ENCODE data around the gene JPH2.

Gene JPH2

DNA sequence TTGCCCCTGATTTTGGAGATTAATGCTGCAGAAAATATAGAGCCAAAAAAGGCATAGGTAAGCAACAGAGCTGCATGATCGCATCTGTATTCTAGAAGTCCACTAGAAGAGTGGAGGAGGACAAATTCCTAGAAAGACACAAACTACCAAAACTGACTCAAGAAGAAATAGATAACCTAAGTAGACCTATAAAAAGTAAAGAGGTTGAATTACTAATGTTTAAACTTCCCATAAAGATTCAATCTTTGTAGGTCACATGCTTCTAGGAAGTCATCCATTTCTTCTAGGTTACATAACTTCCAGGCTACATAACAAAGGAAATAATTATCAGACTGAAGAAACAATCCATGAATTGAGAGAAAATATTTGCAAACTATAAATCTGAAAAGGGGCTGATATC lies 84.4 kb downstream of the JPH2 start:
- TF ChIP-seq POLR2A (IDR thresholded peaks at IDR 0.05; ENCODE audit: low read depth, low read length), result no peak
- DNase-seq (ENCODE audit: insufficient read length) (no peak), FAIRE-seq (no peak)

DNA sequence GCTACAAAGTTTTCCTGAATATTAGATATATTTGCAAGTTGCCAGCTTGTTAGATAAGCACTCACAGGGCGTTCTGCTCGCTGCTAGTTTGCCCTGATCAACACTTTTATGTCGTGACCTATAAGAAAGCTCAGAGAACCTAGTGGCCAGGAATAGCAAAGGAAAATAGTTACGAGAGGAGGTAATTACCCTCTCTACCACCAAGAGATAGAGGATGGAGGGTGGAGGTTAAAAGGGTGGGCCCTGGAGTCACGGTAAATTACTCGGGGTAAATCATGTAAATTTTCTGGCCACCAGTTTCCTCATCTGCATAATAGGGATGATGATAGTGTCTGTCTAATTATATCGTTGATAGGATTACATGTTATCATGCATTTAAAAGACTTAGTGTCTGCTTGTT lies 87.2 kb downstream of the JPH2 start:
- DNase-seq (ENCODE audit: insufficient read length), result no peak
- FAIRE-seq, result no peak
- TF ChIP-seq TAF1 (IDR thresholded peaks at IDR 0.05; ENCODE audit: borderline replicate concordance, low read depth, low read length) (no peak), POLR2A (IDR thresholded peaks at IDR 0.05; ENCODE audit: low read depth, low read length) (no peak), POLR2AphosphoS5 (IDR thresholded peaks at IDR 0.05; ENCODE audit: low read depth, low read length) (no peak)

DNA sequence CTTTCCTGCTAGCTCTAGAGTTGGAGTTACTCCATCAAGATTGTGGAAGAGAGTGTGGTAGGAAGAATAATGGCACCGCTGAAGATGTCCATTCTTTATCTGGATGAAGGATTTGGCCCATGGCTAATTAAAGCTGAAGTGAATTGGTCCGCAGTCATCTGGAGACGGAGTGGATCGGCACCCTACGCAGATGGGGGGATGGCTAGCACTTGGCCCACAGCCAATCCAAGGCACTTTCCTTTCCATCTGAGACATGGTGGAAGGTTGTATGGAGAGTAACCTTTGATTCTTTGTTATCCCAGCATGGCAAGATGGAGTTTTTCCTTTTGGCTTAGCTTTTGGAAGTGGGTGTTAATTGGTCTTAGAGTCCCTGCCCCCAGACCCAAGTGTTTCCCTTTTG lies 88.3 kb downstream of the JPH2 start:
- DNase-seq (ENCODE audit: insufficient read length) (no peak), FAIRE-seq (no peak)
- TF ChIP-seq POLR2AphosphoS5 (IDR thresholded peaks at IDR 0.05; ENCODE audit: low read depth, low read length) (no peak), POLR2A (IDR thresholded peaks at IDR 0.05; ENCODE audit: low read depth, low read length) (no peak), TAF1 (IDR thresholded peaks at IDR 0.05; ENCODE audit: borderline replicate concordance, low read depth, low read length) (no peak)

DNA sequence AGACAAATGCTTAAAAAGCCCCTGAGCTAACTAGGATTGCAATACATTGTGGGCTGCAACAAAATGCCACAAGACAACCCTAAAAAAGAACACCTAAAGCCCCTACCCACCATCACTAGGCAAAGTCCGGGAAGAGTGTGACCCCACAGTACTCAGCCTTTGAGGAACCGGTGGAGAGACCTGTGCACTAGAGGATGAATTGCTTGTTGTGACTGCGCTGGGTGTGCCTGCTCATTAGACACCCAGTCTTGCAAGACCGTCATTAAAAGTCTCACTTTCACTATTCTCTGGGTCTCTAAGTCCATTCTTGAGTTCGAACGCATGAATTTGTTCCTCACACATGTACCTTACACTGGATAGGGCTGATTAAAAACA lies 88.7 kb downstream of the JPH2 start:
- no peak for FAIRE-seq
- DNase-seq (ENCODE audit: insufficient read length), result no peak
- no peak for TF ChIP-seq POLR2AphosphoS5 (IDR thresholded peaks at IDR 0.05; ENCODE audit: low read depth, low read length)
- no peak for TF ChIP-seq TAF1 (IDR thresholded peaks at IDR 0.05; ENCODE audit: borderline replicate concordance, low read depth, low read length)
- TF ChIP-seq POLR2A (IDR thresholded peaks at IDR 0.05; ENCODE audit: low read depth, low read length), result no peak

DNA sequence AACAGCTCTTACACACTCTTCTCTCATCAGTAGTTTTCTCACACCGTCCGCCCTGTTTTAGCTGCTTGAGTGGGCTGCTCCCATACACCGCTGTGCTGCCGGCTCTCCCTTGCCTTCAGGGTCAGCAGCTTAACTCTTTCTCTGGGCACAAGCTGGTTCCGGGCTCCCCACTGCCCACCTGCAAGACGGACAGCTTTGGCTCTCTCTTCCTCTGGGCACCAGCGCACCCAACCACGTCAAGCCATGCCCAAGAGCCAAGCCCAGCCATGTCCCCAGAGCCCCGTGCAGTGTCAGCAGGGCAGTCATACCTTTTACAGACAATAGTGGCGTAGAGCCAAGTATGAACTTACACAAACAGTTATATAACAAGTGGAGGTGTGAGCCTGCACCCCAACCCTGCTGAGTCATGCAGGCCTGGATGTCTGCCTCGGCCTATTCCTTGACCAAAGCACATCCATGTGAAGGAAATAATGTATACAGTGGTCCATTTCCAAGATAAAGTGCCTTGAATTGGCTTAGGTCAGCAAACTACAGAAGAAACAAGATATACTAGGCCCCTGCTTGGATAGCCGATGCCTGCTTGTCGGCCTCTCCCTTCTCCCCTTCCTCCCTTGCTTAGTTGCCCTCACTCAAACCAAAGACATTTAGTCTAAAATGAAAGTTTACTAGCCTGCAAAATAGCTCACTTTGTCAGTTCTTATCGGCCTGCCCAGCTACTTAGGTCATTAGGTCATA lies 89.3 kb downstream of the JPH2 start:
- DNase-seq (ENCODE audit: insufficient read length) (no peak), FAIRE-seq (no peak)
- TF ChIP-seq POLR2AphosphoS5 (IDR thresholded peaks at IDR 0.05; ENCODE audit: low read depth, low read length) (no peak), TAF1 (IDR thresholded peaks at IDR 0.05; ENCODE audit: borderline replicate concordance, low read depth, low read length) (no peak), POLR2A (IDR thresholded peaks at IDR 0.05; ENCODE audit: low read depth, low read length) (no peak)

DNA sequence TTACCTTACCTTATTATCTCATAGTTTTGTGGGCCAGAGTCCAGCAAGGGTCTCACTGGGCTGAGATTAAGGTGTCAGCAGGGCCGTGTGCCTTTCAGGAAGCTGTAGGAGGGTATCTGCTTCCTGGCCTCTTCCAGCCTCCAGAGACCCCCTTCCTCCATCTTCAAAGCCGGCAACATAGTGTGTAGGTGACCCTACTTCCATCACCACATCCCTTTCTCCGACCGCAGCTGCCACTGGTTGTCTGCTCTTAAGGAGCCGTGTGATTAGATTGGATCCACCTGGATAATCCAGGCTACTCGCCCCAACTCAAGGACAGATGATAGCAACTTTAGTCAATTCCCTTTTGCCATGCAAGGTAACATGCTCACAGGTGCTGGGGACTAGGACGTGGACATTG lies 91.2 kb downstream of the JPH2 start:
- no peak for TF ChIP-seq POLR2AphosphoS5 (IDR thresholded peaks at IDR 0.05; ENCODE audit: low read depth, low read length)
- TF ChIP-seq TAF1 (IDR thresholded peaks at IDR 0.05; ENCODE audit: borderline replicate concordance, low read depth, low read length), result no peak
- TF ChIP-seq POLR2A (IDR thresholded peaks at IDR 0.05; ENCODE audit: low read depth, low read length), result no peak
- FAIRE-seq, result no peak
- no peak for DNase-seq (ENCODE audit: insufficient read length)

DNA sequence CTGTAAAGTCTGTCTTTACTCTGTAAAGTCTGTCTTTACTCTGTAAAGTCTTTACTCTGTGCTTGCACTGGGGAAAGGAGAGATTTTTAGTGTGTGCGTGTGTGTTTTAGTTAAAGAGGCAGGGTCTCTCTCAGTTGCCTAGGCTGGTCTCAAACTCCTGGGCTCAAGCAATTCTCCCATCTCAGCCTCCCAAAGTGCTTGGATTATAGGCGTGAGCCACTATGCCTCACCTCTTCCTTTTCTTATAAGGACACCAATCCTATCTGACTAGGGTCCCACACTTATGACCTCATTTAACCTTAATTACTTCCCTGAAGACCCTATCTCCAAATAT lies 93.8 kb downstream of the JPH2 start:
- FAIRE-seq (no peak), DNase-seq (ENCODE audit: insufficient read length) (no peak)
- TF ChIP-seq POLR2A (IDR thresholded peaks at IDR 0.05; ENCODE audit: low read depth, low read length), result no peak
- no peak for TF ChIP-seq POLR2AphosphoS5 (IDR thresholded peaks at IDR 0.05; ENCODE audit: low read depth, low read length)
- TF ChIP-seq TAF1 (IDR thresholded peaks at IDR 0.05; ENCODE audit: borderline replicate concordance, low read depth, low read length), result no peak

DNA sequence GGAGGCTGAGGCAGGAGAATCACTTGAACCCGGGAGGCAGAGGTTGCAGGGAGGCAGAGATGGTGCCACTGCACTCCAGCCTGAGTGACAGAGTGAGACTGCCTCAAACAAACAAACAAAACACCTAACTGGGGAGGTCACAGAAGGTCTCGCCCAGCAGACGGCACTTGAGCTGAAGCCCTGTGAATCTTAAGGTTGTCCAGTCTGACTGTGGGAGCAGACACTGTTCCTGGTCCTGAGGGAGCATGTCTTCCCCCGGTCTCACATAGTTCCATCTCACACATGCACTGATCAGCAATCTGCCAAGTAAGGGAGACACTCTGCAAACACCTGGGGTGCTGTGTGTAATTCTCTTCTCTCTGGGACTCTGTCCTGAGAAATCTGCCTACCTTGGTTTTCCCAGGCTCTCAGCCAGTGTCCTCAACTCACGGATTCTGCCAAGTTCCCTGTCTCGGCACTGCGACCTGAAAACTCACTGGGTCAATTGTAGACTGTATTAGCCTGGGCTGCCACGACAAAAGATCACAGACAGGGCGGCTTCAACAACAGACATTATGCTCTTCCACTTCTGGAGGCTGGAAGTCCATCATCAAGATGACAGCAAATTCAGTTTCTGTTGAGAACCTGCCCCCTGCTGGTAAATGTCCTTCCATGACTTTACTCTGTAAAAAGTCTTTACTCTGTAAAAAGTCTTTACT lies 94.3 kb downstream of the JPH2 start:
- TF ChIP-seq POLR2AphosphoS5 (IDR thresholded peaks at IDR 0.05; ENCODE audit: low read depth, low read length) (no peak), TAF1 (IDR thresholded peaks at IDR 0.05; ENCODE audit: borderline replicate concordance, low read depth, low read length) (no peak), POLR2A (IDR thresholded peaks at IDR 0.05; ENCODE audit: low read depth, low read length) (no peak)
- DNase-seq (ENCODE audit: insufficient read length), result no peak
- peak; percentile 60 for FAIRE-seq

DNA sequence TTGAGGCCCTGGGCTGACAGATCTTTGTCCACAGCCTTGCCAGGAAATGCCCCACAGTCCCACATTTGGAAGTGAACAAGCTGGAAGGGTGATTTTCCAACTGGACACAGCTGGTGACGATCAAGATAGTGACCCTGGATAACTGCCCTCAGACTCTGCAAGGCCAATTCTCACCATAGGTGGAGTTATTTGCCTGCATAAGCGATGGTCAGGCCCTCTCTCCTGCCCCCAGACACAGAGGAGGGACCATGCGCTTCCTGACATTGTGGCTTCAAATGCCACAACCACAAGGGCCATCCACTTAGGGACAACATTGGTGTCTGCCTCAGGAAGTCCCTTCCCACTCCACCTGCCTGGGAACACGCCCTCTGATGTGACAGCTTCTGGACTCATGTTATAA lies 96.0 kb downstream of the JPH2 start:
- FAIRE-seq, result no peak
- no peak for TF ChIP-seq POLR2A (IDR thresholded peaks at IDR 0.05; ENCODE audit: low read depth, low read length)
- TF ChIP-seq TAF1 (IDR thresholded peaks at IDR 0.05; ENCODE audit: borderline replicate concordance, low read depth, low read length), result no peak
- TF ChIP-seq POLR2AphosphoS5 (IDR thresholded peaks at IDR 0.05; ENCODE audit: low read depth, low read length), result no peak
- no peak for DNase-seq (ENCODE audit: insufficient read length)

DNA sequence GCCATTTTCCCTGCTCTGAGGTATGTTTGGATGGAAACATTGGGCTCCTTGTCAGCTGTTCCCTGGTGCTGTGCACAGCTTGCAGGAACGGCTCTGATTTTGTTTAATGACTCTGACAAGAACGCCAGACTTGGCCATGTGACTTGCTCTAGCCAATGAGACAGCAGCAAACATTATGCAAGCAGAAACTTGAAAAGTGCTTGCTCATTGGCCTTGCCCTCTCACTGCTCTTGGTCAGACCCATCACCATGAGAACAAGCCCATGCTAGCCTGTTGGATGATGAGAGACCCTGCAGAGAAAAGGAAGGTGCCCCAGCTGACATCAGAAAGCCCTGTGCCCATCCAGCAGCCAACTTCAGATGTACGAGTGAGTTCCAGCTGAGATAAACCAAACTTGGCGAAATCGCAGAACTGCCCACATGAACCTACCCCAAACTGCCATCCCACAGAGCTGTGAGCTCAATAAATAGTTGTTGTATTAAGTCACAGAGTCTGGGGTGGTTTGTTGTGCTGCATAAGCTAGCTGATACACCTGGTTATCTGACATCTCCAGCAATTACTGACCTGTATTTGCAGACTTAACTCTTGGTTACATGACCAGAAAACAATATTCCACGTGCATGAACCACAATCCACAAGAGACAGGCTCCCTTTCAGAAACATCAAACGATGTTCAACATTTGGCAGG lies 96.9 kb downstream of the JPH2 start:
- no peak for TF ChIP-seq TAF1 (IDR thresholded peaks at IDR 0.05; ENCODE audit: borderline replicate concordance, low read depth, low read length)
- no peak for TF ChIP-seq POLR2AphosphoS5 (IDR thresholded peaks at IDR 0.05; ENCODE audit: low read depth, low read length)
- no peak for TF ChIP-seq POLR2A (IDR thresholded peaks at IDR 0.05; ENCODE audit: low read depth, low read length)
- DNase-seq (ENCODE audit: insufficient read length) (no peak), FAIRE-seq (peak; percentile 77)

DNA sequence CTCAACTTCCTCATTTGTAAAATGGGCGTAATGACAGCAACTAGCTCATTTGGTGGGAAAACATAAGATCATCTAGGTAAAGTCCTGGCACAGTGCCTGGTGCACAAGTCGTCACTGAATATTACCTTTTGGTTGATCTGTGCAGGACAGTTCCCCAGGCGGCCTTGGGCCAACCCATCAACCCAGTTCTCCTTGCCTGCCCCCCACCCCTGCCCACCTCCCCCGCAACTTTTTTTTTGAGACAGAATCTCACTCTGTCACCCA lies 99.2 kb downstream of the JPH2 start:
- DNase-seq (ENCODE audit: insufficient read length) (no peak), FAIRE-seq (no peak)
- no peak for TF ChIP-seq TAF1 (IDR thresholded peaks at IDR 0.05; ENCODE audit: borderline replicate concordance, low read depth, low read length)
- TF ChIP-seq POLR2A (IDR thresholded peaks at IDR 0.05; ENCODE audit: low read depth, low read length), result no peak
- no peak for TF ChIP-seq POLR2AphosphoS5 (IDR thresholded peaks at IDR 0.05; ENCODE audit: low read depth, low read length)
